GM12878 (cell line): ENCODE measurements around the gene RBM26. TPM values are rescaled to one million over a fixed set of nuclear protein-coding genes. Genes with fewer than 3 reads are reported as not detected.

Experiments used
- ATAC-seq: fragments of 200-7000 bp; cut with Tn5 transposase; 3 replicates; pipeline ENCODE4 v1.9.1; 2020; ENCODE audit warnings: mild to moderate bottlenecking, moderate library complexity
- BruUV-seq: library from RNA; stranded (reverse); fragments of 400-500 nt; replicated peaks from 2 replicates; lab custom pipeline; 2021; lab: Mats Ljungman, UMichigan
- CTCF ChIA-PET: fragments of 300-600 bp; sonication (Branson Sonifier 250); formaldehyde crosslinking; extraction: SDS; loops from one replicate; lab custom pipeline; 2021; ENCODE audit warnings: inconsistent platforms; lab: Yijun Ruan, JAX
- POLR2A ChIA-PET: fragments of 350-600 bp; formaldehyde crosslinking; extraction: SDS; loops from one replicate; lab custom pipeline; 2021; ENCODE audit warnings: inconsistent platforms; lab: Charles Lee
- RAD21 ChIA-PET: fragments of 300-600 bp; sonication (Branson Sonifier 250); formaldehyde crosslinking; loops from one replicate; lab custom pipeline; 2023; ENCODE audit warnings: antibody characterized with exemption; ENCODE audit not compliant: unreplicated experiment; lab: Charles Lee
- SMC1A ChIA-PET: fragments of 300-600 bp; sonication (Branson Sonifier 250); formaldehyde crosslinking; loops from one replicate; lab custom pipeline; 2023; ENCODE audit not compliant: unreplicated experiment, uncharacterized antibody; lab: Charles Lee
- DNase-seq: peaks from one replicate; pipeline ENCODE4 v3.0.0-alpha.2; 2011; ENCODE audit warnings: low read depth, low spot score
- FAIRE-seq: peaks from 3 replicates; lab custom pipeline; 2011; peaks lifted over from hg19 to GRCh38; lab: Jason Lieb, UNC
- H2AFZ ChIP-seq: 2 replicates; pipeline ENCODE4 v1.6.0; 2011; ENCODE audit warnings: low read depth, low read length, control low read depth; ENCODE audit not compliant: control insufficient read depth
- H3K27ac ChIP-seq: 2 replicates; pipeline ENCODE4 v1.5.1; 2011; ENCODE audit warnings: control low read depth; ENCODE audit not compliant: control insufficient read depth, insufficient read depth
- H3K27me3 ChIP-seq, 2 experiments: replicated peaks in 1 of 2; 2 replicates each; pipeline versions ENCODE4 v1.6.0 to v1.6.1; 2011; ENCODE audit warnings: low read length in 1 of 2; ENCODE audit not compliant: control insufficient read depth in 2 of 2, insufficient read depth in 2 of 2
- H3K36me3 ChIP-seq, 2 experiments: 2 replicates each; pipeline ENCODE4 v1.5.1; 2011; ENCODE audit warnings: low read length in 1 of 2; ENCODE audit not compliant: control insufficient read depth in 2 of 2, insufficient read depth in 2 of 2
- H3K4me1 ChIP-seq: 2 replicates; pipeline ENCODE4 v1.6.1; 2011; ENCODE audit warnings: mild to moderate bottlenecking, low read length, moderate library complexity, mixed read lengths; ENCODE audit not compliant: control insufficient read depth, insufficient read depth
- H3K4me2 ChIP-seq: 2 replicates; pipeline ENCODE4 v1.6.0; 2011; ENCODE audit warnings: control low read depth; ENCODE audit not compliant: control insufficient read depth, insufficient read depth
- H3K4me3 ChIP-seq: fragments of 200-600 bp; sonication (generic); 2 replicates; pipeline ENCODE4 v1.5.1; 2016
- H3K79me2 ChIP-seq: 2 replicates; pipeline ENCODE4 v1.6.0; 2011; ENCODE audit warnings: low read length; ENCODE audit not compliant: control insufficient read depth, insufficient read depth
- H3K9ac ChIP-seq: 2 replicates; pipeline ENCODE4 v1.8.0; 2011; ENCODE audit warnings: low read length, control low read depth, mixed read lengths; ENCODE audit not compliant: control insufficient read depth, insufficient read depth
- H3K9me3 ChIP-seq: replicated peaks from 3 replicates; pipeline ENCODE4 v1.5.1; 2011; ENCODE audit warnings: mild to moderate bottlenecking, low read length; ENCODE audit not compliant: control insufficient read depth, insufficient read depth
- H4K20me1 ChIP-seq: 2 replicates; pipeline ENCODE4 v1.6.0; 2011; ENCODE audit not compliant: control insufficient read depth, insufficient read depth
- CREM ChIP-seq: IDR thresholded peaks from 2 replicates; pipeline ENCODE4 v1.6.1; 2014; ENCODE audit warnings: antibody characterized with exemption, low read depth
- ELK1 ChIP-seq: IDR thresholded peaks from 2 replicates; pipeline ENCODE4 v1.6.1; 2012; ENCODE audit warnings: low read depth, low read length, improper control_type of control experiment
- IKZF2 ChIP-seq, 2 experiments: fragments of 450-650 bp; IDR thresholded peaks; 2 replicates each; pipeline ENCODE4 v1.6.1; 2017; ENCODE audit warnings: mild to moderate bottlenecking in 2 of 2, moderate library complexity in 2 of 2
- JUNB ChIP-seq: IDR thresholded peaks from 2 replicates; pipeline ENCODE4 v1.6.1; 2016; ENCODE audit warnings: antibody characterized with exemption, mild to moderate bottlenecking
- KAT2A ChIP-seq: conservative IDR thresholded peaks from 2 replicates; pipeline ENCODE4 v1.6.1; 2011; ENCODE audit warnings: low read depth, low read length; ENCODE audit not compliant: control insufficient read depth
- NFIC ChIP-seq: IDR thresholded peaks from 2 replicates; pipeline ENCODE4 v1.6.1; 2012; ENCODE audit warnings: low read depth, mild to moderate bottlenecking, inconsistent platforms, low read length, moderate library complexity
- NFYB ChIP-seq: IDR thresholded peaks from 2 replicates; pipeline ENCODE4 v1.6.1; 2011; ENCODE audit warnings: low read depth, mild to moderate bottlenecking, low read length, improper control_type of control experiment, moderate library complexity; ENCODE audit not compliant: insufficient read depth
- TCF12 ChIP-seq: IDR thresholded peaks from 2 replicates; pipeline ENCODE4 v1.6.1; 2011; ENCODE audit warnings: low read depth, mild to moderate bottlenecking, low read length
- ZNF24 ChIP-seq: fragments of 450-650 bp; IDR thresholded peaks from 2 replicates; pipeline ENCODE4 v1.6.1; 2017; ENCODE audit warnings: antibody characterized with exemption, mild to moderate bottlenecking
- ZNF274 ChIP-seq: IDR thresholded peaks from one replicate; pipeline ENCODE4 v1.8.0; 2011; ENCODE audit not compliant: insufficient read length, insufficient read depth
- WGBS: methylation state at CpG from one replicate; pipeline ENCODE4 v1.1.6; 2016; ENCODE audit warnings: low lambda C conversion rate; ENCODE audit not compliant: insufficient replicate concordance, insufficient coverage; ENCODE audit errors: missing lambda C conversion rate; 5-methylcytosine and 5-hydroxymethylcytosine counted together
- in situ Hi-C: fragments of 300-500 bp; cut with MboI; formaldehyde crosslinking; loops from 9 replicates; pipeline ENCODE4 v1.14.3; 2018; ENCODE audit warnings: mixed read lengths
- intact Hi-C: fragments of 100-400 bp; cut with micrococcal nuclease; formaldehyde crosslinking; loops from one replicate; pipeline ENCODE4 v1.14.2; 2022; ENCODE audit not compliant: unreplicated experiment
- polyA plus RNA-seq, 11 experiments: library from polyadenylated mRNA; depleted of rRNA in 4 of 11; unstranded in 6 of 11; stranded (reverse) in 5 of 11; fragments of >200 nt; fragmentation: Nextera tagmentation in 4 of 11; fragmentation: Illumina TruSeq in 1 of 11; extraction: Ambion mirVana in 4 of 11; extraction: Trizol in 1 of 11; gene quantifications; 1 replicate in 1 of 11; 2 replicates in 10 of 11; pipeline versions ENCODE4 v1.2.1 to v1.2.3, GENCODE V29; 2011 to 2016; ENCODE audit warnings: inconsistent platforms in 2 of 11, missing spikeins in 2 of 11, low read depth in 1 of 11
- total RNA-seq, 4 experiments: library from RNA; depleted of rRNA in 3 of 4; stranded (reverse); fragments of >200 nt in 3 of 4; fragmentation: Illumina TruSeq in 1 of 4; extraction: Trizol in 1 of 4; gene quantifications; 2 replicates each; pipeline versions ENCODE4 v1.2.1 to v1.2.3, GENCODE V29; 2013 to 2021
- TF ChIP-seq, protein P1 (sequence below): IDR thresholded peaks from 2 replicates; pipeline ENCODE4 v1.6.1; 2012; ENCODE audit warnings: low read length, inconsistent platforms
- TF ChIP-seq, protein P2 (sequence below): fragments of 450-650 bp; conservative IDR thresholded peaks from 2 replicates; pipeline ENCODE4 v1.6.1; 2017; ENCODE audit warnings: mild to moderate bottlenecking, moderate library complexity

The RBM26 gene
- total and polyA plus RNA-seq, 10 of the 15 experiments (the other 5 are each of a cell fraction or from before 2014, with no cell fraction given) = 17.6 to 71.3 (median 38.9) TPM

DNA sequence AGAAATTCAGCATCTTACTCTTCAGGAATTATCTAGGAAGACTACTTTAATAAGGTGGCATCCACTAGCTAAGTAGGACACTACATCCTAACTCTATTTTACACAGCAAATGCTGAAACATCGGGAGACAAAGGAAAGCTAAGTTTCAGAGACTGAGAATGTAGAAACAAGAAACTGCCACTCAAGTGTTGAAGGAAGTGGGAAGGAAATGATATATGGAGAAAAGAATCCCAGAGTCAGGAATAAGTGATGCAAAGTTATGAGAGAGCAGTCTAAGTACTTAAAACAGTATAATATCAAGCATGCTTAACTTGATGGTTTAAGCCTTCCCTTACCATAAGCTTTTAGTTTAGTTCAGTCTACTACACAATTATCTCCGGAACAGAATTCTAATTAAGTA lies 52.4 kb downstream of the RBM26 start:
- SMC1A ChIA-PET = interaction anchor here (0.8 to 1.0 kb wide), 4 partner anchors 9 to 28 kb away, joined by 3 to 4 read pairs (median 4); no protein-coding TSS in a partner anchor
- Histone ChIP-seq H3K4me1 (no peaks in the 10 kb centered on the region), H3K4me2 (no peak overlapping the region), H3K79me2 (no peaks in the 10 kb centered on the region; the same call in 1 of the 2 replicates), H3K9me3 (no peaks in the 10 kb centered on the region), H3K9ac (no peak overlapping the region), H3K4me3 (no peak overlapping the region), H4K20me1 (no peaks in the 10 kb centered on the region), H3K27me3 (no peaks in the 10 kb centered on the region), H3K36me3 (peaks cover 1 to 17% of the 10 kb centered on the region in 2 experiments; a peak in 2 of 4 replicates), H3K27ac (no peak overlapping the region), H2AFZ (no peak overlapping the region)
- CTCF ChIA-PET = no interaction called here
- BruUV-seq = no TSS peak
- ATAC-seq (no peak), DNase-seq (no peak), FAIRE-seq (no peak)
- in situ Hi-C loops = no loop called here
- RAD21 ChIA-PET = no interaction called here
- no peak for TF ChIP-seq ZNF24
- TF ChIP-seq ZNF274 = no peak
- TF ChIP-seq NFYB = no peak
- TF ChIP-seq, protein P1, sequence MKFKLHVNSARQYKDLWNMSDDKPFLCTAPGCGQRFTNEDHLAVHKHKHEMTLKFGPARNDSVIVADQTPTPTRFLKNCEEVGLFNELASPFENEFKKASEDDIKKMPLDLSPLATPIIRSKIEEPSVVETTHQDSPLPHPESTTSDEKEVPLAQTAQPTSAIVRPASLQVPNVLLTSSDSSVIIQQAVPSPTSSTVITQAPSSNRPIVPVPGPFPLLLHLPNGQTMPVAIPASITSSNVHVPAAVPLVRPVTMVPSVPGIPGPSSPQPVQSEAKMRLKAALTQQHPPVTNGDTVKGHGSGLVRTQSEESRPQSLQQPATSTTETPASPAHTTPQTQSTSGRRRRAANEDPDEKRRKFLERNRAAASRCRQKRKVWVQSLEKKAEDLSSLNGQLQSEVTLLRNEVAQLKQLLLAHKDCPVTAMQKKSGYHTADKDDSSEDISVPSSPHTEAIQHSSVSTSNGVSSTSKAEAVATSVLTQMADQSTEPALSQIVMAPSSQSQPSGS = no peak
- no peak for TF ChIP-seq KAT2A
- TF ChIP-seq CREM = no peak
- POLR2A ChIA-PET = no interaction called here
- intact Hi-C loops = no loop called here
- WGBS = 50% methylated on average over 2 of the region's 2 CpGs

DNA sequence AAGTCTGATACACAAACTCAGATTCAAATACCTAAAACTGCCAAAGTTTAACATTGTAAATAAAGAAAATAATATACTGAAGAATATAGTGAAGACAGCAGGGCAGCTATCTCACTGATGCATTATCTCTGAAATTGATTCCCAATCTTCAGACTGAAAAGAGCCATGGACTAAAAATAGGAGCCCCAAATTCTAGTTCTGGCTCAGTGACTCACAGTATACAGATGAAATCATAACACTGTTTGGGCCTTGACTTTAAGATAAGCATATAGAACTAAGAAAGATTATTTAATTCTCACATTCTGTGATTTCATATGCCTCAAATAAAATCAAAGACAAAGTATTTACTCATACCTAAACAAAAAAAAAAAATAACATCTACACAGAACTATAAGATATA lies 53.9 kb downstream of the RBM26 start:
- peaks cover 1 to 20% of the 10 kb centered on the region in 2 experiments; a peak in 2 of 4 replicates for H3K36me3 ChIP-seq
- DNase-seq = no peak

More for the DNA sequence above, 53.9 kb downstream of the RBM26 start:
- Histone ChIP-seq H3K79me2 (no peaks in the 10 kb centered on the region; the same call in 1 of the 2 replicates), H3K9me3 (no peaks in the 10 kb centered on the region), H3K4me2 (no peak overlapping the region), H3K27ac (no peak overlapping the region), H4K20me1 (no peaks in the 10 kb centered on the region), H2AFZ (no peak overlapping the region), H3K27me3 (no peaks in the 10 kb centered on the region), H3K9ac (no peak overlapping the region), H3K4me3 (no peak overlapping the region), H3K4me1 (no peaks in the 10 kb centered on the region)
- RAD21 ChIA-PET = interaction anchor here (1.2 kb wide), 1 partner anchor 29 kb away, joined by 3 read pairs; no protein-coding TSS in a partner anchor
- in situ Hi-C loops = no loop called here
- FAIRE-seq = no peak
- no TSS peak for BruUV-seq
- CTCF ChIA-PET = interaction anchor here (1.6 kb wide), 1 partner anchor 23 kb away, joined by 3 read pairs; no protein-coding TSS in a partner anchor
- SMC1A ChIA-PET = interaction anchor here (0.9 to 1.6 kb wide), 3 partner anchors 12 to 189 kb away, joined by 3 to 4 read pairs (median 4); no protein-coding TSS in a partner anchor
- TF ChIP-seq JUNB (no peak), NFIC (no peak), TCF12 (no peak), ELK1 (no peak), IKZF2 (IDR thresholded peaks at IDR 0.05) (no peak)
- TF ChIP-seq, protein P2, sequence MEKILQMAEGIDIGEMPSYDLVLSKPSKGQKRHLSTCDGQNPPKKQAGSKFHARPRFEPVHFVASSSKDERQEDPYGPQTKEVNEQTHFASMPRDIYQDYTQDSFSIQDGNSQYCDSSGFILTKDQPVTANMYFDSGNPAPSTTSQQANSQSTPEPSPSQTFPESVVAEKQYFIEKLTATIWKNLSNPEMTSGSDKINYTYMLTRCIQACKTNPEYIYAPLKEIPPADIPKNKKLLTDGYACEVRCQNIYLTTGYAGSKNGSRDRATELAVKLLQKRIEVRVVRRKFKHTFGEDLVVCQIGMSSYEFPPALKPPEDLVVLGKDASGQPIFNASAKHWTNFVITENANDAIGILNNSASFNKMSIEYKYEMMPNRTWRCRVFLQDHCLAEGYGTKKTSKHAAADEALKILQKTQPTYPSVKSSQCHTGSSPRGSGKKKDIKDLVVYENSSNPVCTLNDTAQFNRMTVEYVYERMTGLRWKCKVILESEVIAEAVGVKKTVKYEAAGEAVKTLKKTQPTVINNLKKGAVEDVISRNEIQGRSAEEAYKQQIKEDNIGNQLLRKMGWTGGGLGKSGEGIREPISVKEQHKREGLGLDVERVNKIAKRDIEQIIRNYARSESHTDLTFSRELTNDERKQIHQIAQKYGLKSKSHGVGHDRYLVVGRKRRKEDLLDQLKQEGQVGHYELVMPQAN = no peak
- POLR2A ChIA-PET = interaction anchor here (1.0 to 1.5 kb wide), 2 partner anchors 12 to 28 kb away, joined by 3 read pairs; no protein-coding TSS in a partner anchor
- intact Hi-C loops = no loop called here
- ATAC-seq = no peak
